Measurements from ENCODE around the gene LINGO4. TPM values are rescaled to one million over a fixed set of nuclear protein-coding genes. Genes with fewer than 3 reads are reported as not detected.
A peak's percentile ranks its signal among the peaks of the same experiment; 100 is the strongest.

Gene LINGO4
- total RNA-seq, 1 experiment from 2014 or later, result 0.07 TPM

GRCh38 chr1:151847867-151848596, 42.8 kb upstream of the LINGO4 start:
- Histone ChIP-seq H4K20me1 (ENCODE audit: insufficient read depth, low read depth, low read length) (no peaks in the 10 kb centered on the region), H3K4me2 (ENCODE audit: low read depth, low read length, poor library complexity, severe bottlenecking) (no peak overlapping the region), H3K27ac (ENCODE audit: low read length) (no peak overlapping the region), H3K4me1 (ENCODE audit: low read length) (peaks cover 15% of the 10 kb centered on the region), H3K36me3 (ENCODE audit: insufficient read depth, low read length) (no peaks in the 10 kb centered on the region), H3K9ac (ENCODE audit: low read length) (no peak overlapping the region), H3K79me2 (ENCODE audit: low read length) (no peaks in the 10 kb centered on the region), H3K9me2 (replicated peaks; ENCODE audit: insufficient read depth, low read length) (no peaks in the 10 kb centered on the region), H3K4me3 (ENCODE audit: low read length) (no peak overlapping the region), H3K9me3 (ENCODE audit: low read length) (no peaks in the 10 kb centered on the region), H2AFZ (ENCODE audit: low read length) (no peak overlapping the region), H3K27me3 (ENCODE audit: low read length) (no peaks in the 10 kb centered on the region)
- no peak for DNase-seq

GRCh38 chr1:151846686-151847237, 41.5 kb upstream of the LINGO4 start:
- no peaks in the 10 kb centered on the region for H3K36me3 ChIP-seq (ENCODE audit: insufficient read depth, low read length)
- H3K27me3 ChIP-seq (ENCODE audit: low read length), result no peaks in the 10 kb centered on the region
- no peak overlapping the region for H3K4me3 ChIP-seq (ENCODE audit: low read length)
- peaks cover 18% of the 10 kb centered on the region for H3K4me1 ChIP-seq (ENCODE audit: low read length)
- no peak overlapping the region for H3K27ac ChIP-seq (ENCODE audit: low read length)
- H2AFZ ChIP-seq (ENCODE audit: low read length), result no peak overlapping the region
- H3K9me3 ChIP-seq (ENCODE audit: low read length), result no peaks in the 10 kb centered on the region
- no peaks in the 10 kb centered on the region for H4K20me1 ChIP-seq (ENCODE audit: insufficient read depth, low read depth, low read length)
- no peak for DNase-seq
- no peak overlapping the region for H3K4me2 ChIP-seq (ENCODE audit: low read depth, low read length, poor library complexity, severe bottlenecking)
- no peaks in the 10 kb centered on the region for H3K9me2 ChIP-seq (replicated peaks; ENCODE audit: insufficient read depth, low read length)
- H3K79me2 ChIP-seq (ENCODE audit: low read length), result no peaks in the 10 kb centered on the region
- H3K9ac ChIP-seq (ENCODE audit: low read length), result no peak overlapping the region

DNA sequence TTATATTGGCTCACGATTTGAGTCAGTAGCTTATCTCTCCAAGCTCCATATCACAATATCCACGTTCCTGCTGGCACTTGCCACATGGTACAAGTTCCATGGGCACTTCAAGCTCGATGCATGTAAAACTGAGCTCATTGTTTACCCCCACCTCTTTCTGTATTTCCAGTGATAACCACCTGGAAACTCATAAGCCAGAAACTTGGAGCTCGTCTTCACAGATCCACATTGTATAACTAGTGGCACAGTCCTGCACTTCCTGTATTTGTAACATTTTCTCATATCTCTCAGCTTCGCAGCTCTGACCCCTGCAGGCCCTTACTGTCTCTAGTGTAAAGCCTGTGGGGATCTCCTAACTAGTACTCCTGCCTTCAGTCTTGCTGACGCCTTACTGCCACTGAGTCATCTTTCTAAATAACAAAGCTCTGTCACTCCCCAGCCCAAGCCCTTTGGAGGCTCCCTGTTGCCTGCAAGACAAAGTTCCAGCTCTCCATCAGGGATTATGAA, 40.9 kb upstream of the LINGO4 start:
- no peak for DNase-seq
- Histone ChIP-seq H3K9ac (ENCODE audit: low read length) (no peak overlapping the region), H3K9me3 (ENCODE audit: low read length) (no peaks in the 10 kb centered on the region), H3K27me3 (ENCODE audit: low read length) (no peaks in the 10 kb centered on the region), H3K4me1 (ENCODE audit: low read length) (peaks cover 18% of the 10 kb centered on the region), H3K4me3 (ENCODE audit: low read length) (no peak overlapping the region), H3K79me2 (ENCODE audit: low read length) (no peaks in the 10 kb centered on the region), H4K20me1 (ENCODE audit: insufficient read depth, low read depth, low read length) (no peaks in the 10 kb centered on the region), H3K4me2 (ENCODE audit: low read depth, low read length, poor library complexity, severe bottlenecking) (no peak overlapping the region), H3K27ac (ENCODE audit: low read length) (no peak overlapping the region), H3K9me2 (replicated peaks; ENCODE audit: insufficient read depth, low read length) (no peaks in the 10 kb centered on the region), H2AFZ (ENCODE audit: low read length) (no peak overlapping the region), H3K36me3 (ENCODE audit: insufficient read depth, low read length) (no peaks in the 10 kb centered on the region)

GRCh38 chr1:151843398-151843797, 38.2 kb upstream of the LINGO4 start:
- peak overlapping the region; percentile 26 for H3K4me2 ChIP-seq (ENCODE audit: low read depth, low read length, poor library complexity, severe bottlenecking)

DNA sequence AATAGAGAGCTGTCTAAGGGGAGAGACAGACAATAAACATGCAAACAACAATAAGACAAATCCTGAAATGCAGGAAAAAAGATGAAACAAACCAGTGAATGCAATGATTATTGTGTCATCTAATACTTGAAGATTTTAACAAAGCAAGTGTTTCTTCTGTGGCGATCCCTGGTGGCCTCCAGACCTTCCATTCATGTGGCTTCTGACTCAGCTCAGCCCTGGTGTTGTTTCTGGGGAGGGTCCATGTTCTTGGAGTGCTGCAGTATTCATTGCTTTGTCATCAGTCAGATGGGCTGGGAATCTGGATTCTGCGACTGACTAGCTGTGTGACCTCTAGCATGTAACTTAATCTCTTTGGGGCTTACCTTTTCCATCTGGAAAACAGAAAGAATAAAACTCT, 35.9 kb upstream of the LINGO4 start:
- Histone ChIP-seq H3K36me3 (ENCODE audit: insufficient read depth, low read length) (no peaks in the 10 kb centered on the region), H3K4me3 (ENCODE audit: low read length) (no peak overlapping the region), H3K9me2 (replicated peaks; ENCODE audit: insufficient read depth, low read length) (no peaks in the 10 kb centered on the region), H2AFZ (ENCODE audit: low read length) (no peak overlapping the region), H3K4me2 (ENCODE audit: low read depth, low read length, poor library complexity, severe bottlenecking) (no peak overlapping the region), H3K9me3 (ENCODE audit: low read length) (no peaks in the 10 kb centered on the region), H3K27ac (ENCODE audit: low read length) (no peak overlapping the region), H3K9ac (ENCODE audit: low read length) (no peak overlapping the region), H3K4me1 (ENCODE audit: low read length) (peaks cover 30% of the 10 kb centered on the region), H3K79me2 (ENCODE audit: low read length) (no peaks in the 10 kb centered on the region), H4K20me1 (ENCODE audit: insufficient read depth, low read depth, low read length) (no peaks in the 10 kb centered on the region), H3K27me3 (ENCODE audit: low read length) (no peaks in the 10 kb centered on the region)
- no peak for DNase-seq

More at GRCh38 chr1:151843398-151843797, 38.2 kb upstream of the LINGO4 start:
- Histone ChIP-seq H3K79me2 (ENCODE audit: low read length) (no peaks in the 10 kb centered on the region), H3K4me3 (ENCODE audit: low read length) (no peak overlapping the region), H3K9me2 (replicated peaks; ENCODE audit: insufficient read depth, low read length) (no peaks in the 10 kb centered on the region), H3K9ac (ENCODE audit: low read length) (no peak overlapping the region), H3K9me3 (ENCODE audit: low read length) (no peaks in the 10 kb centered on the region), H3K36me3 (ENCODE audit: insufficient read depth, low read length) (no peaks in the 10 kb centered on the region), H3K27ac (ENCODE audit: low read length) (no peak overlapping the region), H3K27me3 (ENCODE audit: low read length) (no peaks in the 10 kb centered on the region), H3K4me1 (ENCODE audit: low read length) (peaks cover 30% of the 10 kb centered on the region), H4K20me1 (ENCODE audit: insufficient read depth, low read depth, low read length) (no peaks in the 10 kb centered on the region), H2AFZ (ENCODE audit: low read length) (no peak overlapping the region)
- DNase-seq, result peak; percentile 83

- Histone ChIP-seq H3K9me2 (replicated peaks; ENCODE audit: insufficient read depth, low read length) (no peaks in the 10 kb centered on the region), H3K79me2 (ENCODE audit: low read length) (no peaks in the 10 kb centered on the region), H3K4me2 (ENCODE audit: low read depth, low read length, poor library complexity, severe bottlenecking) (no peak overlapping the region), H3K4me3 (ENCODE audit: low read length) (no peak overlapping the region), H3K9ac (ENCODE audit: low read length) (no peak overlapping the region), H2AFZ (ENCODE audit: low read length) (no peak overlapping the region), H4K20me1 (ENCODE audit: insufficient read depth, low read depth, low read length) (no peaks in the 10 kb centered on the region), H3K36me3 (ENCODE audit: insufficient read depth, low read length) (no peaks in the 10 kb centered on the region), H3K27me3 (ENCODE audit: low read length) (no peaks in the 10 kb centered on the region), H3K4me1 (ENCODE audit: low read length) (peaks cover 30% of the 10 kb centered on the region), H3K9me3 (ENCODE audit: low read length) (no peaks in the 10 kb centered on the region), H3K27ac (ENCODE audit: low read length) (no peak overlapping the region)
- DNase-seq, result no peak
Observed at GRCh38 chr1:151840421-151840820, 35.2 kb upstream of the LINGO4 start.

DNA sequence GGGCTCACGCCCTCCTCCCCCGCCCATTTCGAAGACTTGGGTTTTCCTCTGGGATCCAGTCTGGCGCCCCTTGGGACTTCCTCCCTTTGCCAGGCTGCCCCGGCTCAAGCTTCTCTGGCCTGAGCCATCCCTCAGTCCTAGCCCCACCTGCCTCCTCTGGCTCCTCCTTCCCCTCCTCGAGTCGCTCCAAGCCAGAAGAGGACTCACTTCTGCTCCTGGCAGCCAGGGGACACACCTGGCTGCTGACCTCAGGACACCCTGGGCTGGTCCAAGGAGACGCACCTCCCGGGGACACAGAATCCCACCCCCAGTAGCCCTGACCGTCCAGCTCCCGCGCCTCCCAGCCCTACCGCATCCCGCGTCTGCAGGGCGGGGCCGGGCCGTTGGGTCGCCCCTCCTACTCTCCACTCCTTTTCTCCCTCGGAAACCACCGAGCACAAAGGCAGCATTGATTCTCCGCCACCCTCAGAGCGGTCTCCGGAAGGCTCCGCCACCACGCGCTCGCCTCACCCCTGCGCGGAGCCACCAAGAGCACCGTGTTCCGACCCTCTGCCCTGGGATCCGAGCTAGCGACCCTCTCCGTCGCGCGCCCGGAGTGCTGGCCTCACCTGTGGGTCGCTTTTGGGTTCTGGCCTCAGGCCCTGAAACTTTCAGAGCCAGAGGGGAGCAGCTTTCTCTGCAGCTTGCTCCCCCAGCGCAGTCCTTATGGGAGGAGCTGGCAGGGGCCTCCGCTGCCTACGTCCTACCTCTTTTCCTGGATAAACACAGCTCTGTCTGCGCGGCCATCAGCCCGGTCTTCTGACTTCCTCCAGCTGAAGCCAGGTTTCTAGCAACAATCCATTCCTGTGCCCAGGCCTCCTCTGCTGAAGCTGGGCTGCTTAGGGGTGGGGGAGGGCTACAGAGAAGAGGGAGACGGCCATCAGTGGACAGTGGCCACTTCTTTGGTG, 34.5 kb upstream of the LINGO4 start, which contains the start of gene C2CD4D:
Gene C2CD4D, minus strand, starts transcription at position 364 of the 947 bp plus-strand sequence. CDS start 831 bp downstream, outside the sequence.
- no peaks in the 10 kb centered on the region for H3K27me3 ChIP-seq (ENCODE audit: low read length)
- no peaks in the 10 kb centered on the region for H3K36me3 ChIP-seq (ENCODE audit: insufficient read depth, low read length)
- no peaks in the 10 kb centered on the region for H3K79me2 ChIP-seq (ENCODE audit: low read length)
- H3K9ac ChIP-seq (ENCODE audit: low read length), result no peak within 1 kb of the TSS
- peaks cover 30% of the 10 kb centered on the region for H3K4me1 ChIP-seq (ENCODE audit: low read length)
- H3K27ac ChIP-seq (ENCODE audit: low read length), result no peak within 1 kb of the TSS
- DNase-seq, result no peak
- no peak within 1 kb of the TSS for H2AFZ ChIP-seq (ENCODE audit: low read length)
- H3K4me3 ChIP-seq (ENCODE audit: low read length), result peak within 1 kb of the TSS; percentile 34; the same call in 1 of the 2 replicates
- no peaks in the 10 kb centered on the region for H3K9me3 ChIP-seq (ENCODE audit: low read length)
- no peaks in the 10 kb centered on the region for H3K9me2 ChIP-seq (replicated peaks; ENCODE audit: insufficient read depth, low read length)
- H3K4me2 ChIP-seq (ENCODE audit: low read depth, low read length, poor library complexity, severe bottlenecking), result peak within 1 kb of the TSS; percentile 46
- no peaks in the 10 kb centered on the region for H4K20me1 ChIP-seq (ENCODE audit: insufficient read depth, low read depth, low read length)

GRCh38 chr1:151839082-151839412, 33.8 kb upstream of the LINGO4 start:
- H3K4me1 ChIP-seq (ENCODE audit: low read length), result peaks cover 25% of the 10 kb centered on the region
- H3K9me2 ChIP-seq (replicated peaks; ENCODE audit: insufficient read depth, low read length), result no peaks in the 10 kb centered on the region
- H3K4me2 ChIP-seq (ENCODE audit: low read depth, low read length, poor library complexity, severe bottlenecking), result peak overlapping the region; percentile 46
- no peaks in the 10 kb centered on the region for H3K27me3 ChIP-seq (ENCODE audit: low read length)
- no peak overlapping the region for H3K27ac ChIP-seq (ENCODE audit: low read length)
- no peak overlapping the region for H3K9ac ChIP-seq (ENCODE audit: low read length)
- H4K20me1 ChIP-seq (ENCODE audit: insufficient read depth, low read depth, low read length), result no peaks in the 10 kb centered on the region
- H2AFZ ChIP-seq (ENCODE audit: low read length), result no peak overlapping the region
- no peaks in the 10 kb centered on the region for H3K36me3 ChIP-seq (ENCODE audit: insufficient read depth, low read length)
- DNase-seq, result no peak
- no peaks in the 10 kb centered on the region for H3K9me3 ChIP-seq (ENCODE audit: low read length)
- H3K4me3 ChIP-seq (ENCODE audit: low read length), result peak overlapping the region; percentile 34; the same call in 1 of the 2 replicates
- H3K79me2 ChIP-seq (ENCODE audit: low read length), result no peaks in the 10 kb centered on the region
